Testis (tissue), 3 donors: Measurements from ENCODE around the gene SLCO3A1. TPM values are rescaled to one million over a fixed set of nuclear protein-coding genes. Genes with fewer than 3 reads are reported as not detected.

Source experiments
- DNase-seq: peaks from one replicate; pipeline ENCODE4 v3.0.0-alpha.2; 2019
- H3K27ac ChIP-seq, 2 donors: fragments of 200-600 bp; sonication (generic); one replicate each; pipeline ENCODE4 v1.5.1; 2019
- H3K27me3 ChIP-seq: fragments of 200-600 bp; sonication (generic); one replicate; pipeline ENCODE4 v1.5.1; 2019
- H3K36me3 ChIP-seq: fragments of 200-600 bp; sonication (generic); one replicate; pipeline ENCODE4 v1.5.1; 2017; ENCODE audit warnings: low read depth; ENCODE audit errors: missing control alignments
- H3K4me1 ChIP-seq: fragments of 200-600 bp; sonication (generic); one replicate; pipeline ENCODE4 v1.5.1; 2019
- H3K4me3 ChIP-seq, 2 donors: fragments of 200-600 bp; sonication (generic); one replicate each; pipeline ENCODE4 v1.5.1; 2017 to 2019
- H3K9me3 ChIP-seq: fragments of 200-600 bp; sonication (generic); one replicate; pipeline ENCODE4 v1.5.1; 2017
- CTCF ChIP-seq, 3 experiments: fragments of 450-650 bp in 2 of 3; fragments of 200-600 bp in 1 of 3; sonication (generic) in 1 of 3; IDR thresholded peaks; one replicate each; pipeline ENCODE4 v1.5.1; 2016 to 2019; ENCODE audit warnings: antibody characterized with exemption in 3 of 3, mild to moderate bottlenecking in 2 of 3, moderate library complexity in 1 of 3
- POLR2A ChIP-seq: fragments of 450-650 bp; IDR thresholded peaks from one replicate; pipeline ENCODE4 v1.6.1; 2017; ENCODE audit warnings: antibody characterized with exemption, mild to moderate bottlenecking, moderate library complexity
- WGBS, 2 donors: methylation state at CpG; one replicate each; pipeline ENCODE4 v1.1.5; 2018; 5-methylcytosine and 5-hydroxymethylcytosine counted together
- intact Hi-C: fragments of 100-400 bp; cut with DNase I; formaldehyde crosslinking; loops from one replicate; pipeline ENCODE4 v1.15.1; 2023; ENCODE audit warnings: low total_unique reads
- polyA plus RNA-seq: library from polyadenylated mRNA; stranded (reverse); fragments of 350-450 nt; fragmentation: Illumina TruSeq; extraction: RNeasy Lipid Tissue Mini Kit (QIAGEN cat#74804); gene quantifications from one replicate; pipeline ENCODE4 v1.2.3, GENCODE V29; 2014; ENCODE audit warnings: low read depth, low replicate concordance; ENCODE audit not compliant: insufficient read depth
- total RNA-seq, 2 donors: library from RNA; depleted of rRNA; stranded (reverse); fragments of >200 nt; gene quantifications; one replicate each; pipeline ENCODE4 v1.2.3, GENCODE V29; 2016

Gene SLCO3A1
- total and polyA plus RNA-seq, 3 donors from 2014 or later, result 76.3 to 144 (median 77.2) TPM

- H3K9me3 ChIP-seq, result no peaks in the 10 kb centered on the region
- intact Hi-C loops, result no loop called here
- H3K4me1 ChIP-seq, result peaks cover 4% of the 10 kb centered on the region
- DNase-seq, result no peak
- no peak for TF ChIP-seq CTCF (IDR thresholded peaks at IDR 0.05)
- TF ChIP-seq POLR2A, result no peak
- no peak overlapping the region for H3K27ac ChIP-seq
- H3K36me3 ChIP-seq, result no peaks in the 10 kb centered on the region
- H3K4me3 ChIP-seq, result no peak overlapping the region
- WGBS, 2 donors, result 91 to 94% methylated on average over 9 of the region's 9 CpGs
- no peaks in the 10 kb centered on the region for H3K27me3 ChIP-seq
Observed at GRCh38 chr15:92003515-92004067, 150.1 kb downstream of the SLCO3A1 start.

GRCh38 chr15:92005154-92005553, 151.6 kb downstream of the SLCO3A1 start:
- intact Hi-C loops, result no loop called here
- Histone ChIP-seq H3K27ac (no peak overlapping the region), H3K36me3 (no peaks in the 10 kb centered on the region), H3K9me3 (no peaks in the 10 kb centered on the region), H3K27me3 (no peaks in the 10 kb centered on the region), H3K4me1 (peaks cover 4% of the 10 kb centered on the region), H3K4me3 (no peak overlapping the region)
- 88 to 91% methylated on average over 4 to 6 of the region's 6 CpGs for WGBS, 2 donors
- TF ChIP-seq CTCF (IDR thresholded peaks at IDR 0.05) (no peak), POLR2A (no peak)
- DNase-seq, result no peak

GRCh38 chr15:92006186-92007028, 152.9 kb downstream of the SLCO3A1 start:
- Histone ChIP-seq H3K27ac (no peak overlapping the region), H3K4me3 (no peak overlapping the region), H3K27me3 (no peaks in the 10 kb centered on the region), H3K9me3 (no peaks in the 10 kb centered on the region), H3K4me1 (peaks cover 4% of the 10 kb centered on the region), H3K36me3 (no peaks in the 10 kb centered on the region)
- no peak for TF ChIP-seq CTCF (IDR thresholded peaks at IDR 0.05)
- no peak for TF ChIP-seq POLR2A
- DNase-seq, result no peak
- 82 to 83% methylated on average over 7 of the region's 7 CpGs for WGBS, 2 donors
- intact Hi-C loops, result no loop called here

GRCh38 chr15:92009162-92009561, 155.7 kb downstream of the SLCO3A1 start:
- H3K9me3 ChIP-seq, result no peaks in the 10 kb centered on the region
- intact Hi-C loops, result no loop called here
- no peaks in the 10 kb centered on the region for H3K36me3 ChIP-seq
- no peaks in the 10 kb centered on the region for H3K27me3 ChIP-seq
- no peak for DNase-seq
- H3K27ac ChIP-seq, result peak overlapping the region in 1 of 2 donors; percentile 28
- peaks cover 15% of the 10 kb centered on the region for H3K4me1 ChIP-seq
- TF ChIP-seq POLR2A (no peak), CTCF (IDR thresholded peaks at IDR 0.05) (no peak)
- no peak overlapping the region for H3K4me3 ChIP-seq
- WGBS, 2 donors, result 53% methylated on average over 6 of the region's 6 CpGs
